Fibroblast of lung (primary cell): ENCODE measurements around the gene GGT1.

Source experiments
- EZH2 ChIP-seq: IDR thresholded peaks from 2 replicates; pipeline ENCODE4 v1.5.1; 2012; ENCODE audit warnings: low read length, control low read depth, mild to moderate bottlenecking; ENCODE audit errors: missing control alignments
- TF ChIP-seq, protein P1 (sequence below), 2 donors: IDR thresholded peaks in 1 of 2; conservative IDR thresholded peaks in 1 of 2; 1 replicate in 1 of 2; 2 replicates in 1 of 2; pipeline ENCODE4 v1.5.1; 2011 to 2012; ENCODE audit warnings: low read length in 2 of 2, control low read depth in 1 of 2, inconsistent platforms in 1 of 2, low read depth in 1 of 2, mild to moderate bottlenecking in 1 of 2

- TF ChIP-seq EZH2, result no peak
- TF ChIP-seq, protein P1, sequence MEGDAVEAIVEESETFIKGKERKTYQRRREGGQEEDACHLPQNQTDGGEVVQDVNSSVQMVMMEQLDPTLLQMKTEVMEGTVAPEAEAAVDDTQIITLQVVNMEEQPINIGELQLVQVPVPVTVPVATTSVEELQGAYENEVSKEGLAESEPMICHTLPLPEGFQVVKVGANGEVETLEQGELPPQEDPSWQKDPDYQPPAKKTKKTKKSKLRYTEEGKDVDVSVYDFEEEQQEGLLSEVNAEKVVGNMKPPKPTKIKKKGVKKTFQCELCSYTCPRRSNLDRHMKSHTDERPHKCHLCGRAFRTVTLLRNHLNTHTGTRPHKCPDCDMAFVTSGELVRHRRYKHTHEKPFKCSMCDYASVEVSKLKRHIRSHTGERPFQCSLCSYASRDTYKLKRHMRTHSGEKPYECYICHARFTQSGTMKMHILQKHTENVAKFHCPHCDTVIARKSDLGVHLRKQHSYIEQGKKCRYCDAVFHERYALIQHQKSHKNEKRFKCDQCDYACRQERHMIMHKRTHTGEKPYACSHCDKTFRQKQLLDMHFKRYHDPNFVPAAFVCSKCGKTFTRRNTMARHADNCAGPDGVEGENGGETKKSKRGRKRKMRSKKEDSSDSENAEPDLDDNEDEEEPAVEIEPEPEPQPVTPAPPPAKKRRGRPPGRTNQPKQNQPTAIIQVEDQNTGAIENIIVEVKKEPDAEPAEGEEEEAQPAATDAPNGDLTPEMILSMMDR (conservative IDR thresholded peaks at IDR 0.05 in 1 of 2, IDR thresholded peaks at IDR 0.05 in 1 of 2; ENCODE audit: low read depth in 1 of 2, low read length in 2 of 2), result no peak
Observed at GRCh38 chr22:24582056-24582814, 20.8 kb upstream of the GGT1 start.
